Nephron (organoid): Measurements from ENCODE around the gene DUSP18.

Experiments
- H3K27ac Mint-ChIP-seq, 3 experiments: 2 replicates each; pipeline ENCODE4 v1.8.0; 2020; ENCODE audit warnings: mixed read lengths in 3 of 3, mild to moderate bottlenecking in 2 of 3, moderate library complexity in 1 of 3
- H3K27me3 Mint-ChIP-seq: 2 replicates; pipeline ENCODE4 v1.8.0; 2021; ENCODE audit warnings: low read depth, mild to moderate bottlenecking, moderate library complexity, mixed read lengths
- H3K36me3 Mint-ChIP-seq: 2 replicates; pipeline ENCODE4 v1.8.0; 2020; ENCODE audit warnings: low read depth, mixed read lengths
- H3K4me1 Mint-ChIP-seq: 2 replicates; pipeline ENCODE4 v1.8.0; 2020; ENCODE audit warnings: mixed read lengths
- H3K4me3 Mint-ChIP-seq, 3 experiments: 2 replicates each; pipeline ENCODE4 v1.8.0; 2020; ENCODE audit warnings: mild to moderate bottlenecking in 3 of 3, mixed read lengths in 3 of 3, moderate library complexity in 2 of 3
- H3K9me3 Mint-ChIP-seq: 2 replicates; pipeline ENCODE4 v1.8.0; 2020; ENCODE audit warnings: mixed read lengths
- CTCF ChIP-seq, 3 experiments: fragments of 200-600 bp; sonication (generic); IDR thresholded peaks; one replicate each; pipeline ENCODE4 v1.5.0; 2021; ENCODE audit warnings: antibody characterized with exemption in 3 of 3; ENCODE audit not compliant: unreplicated experiment in 3 of 3

DUSP18 gene

DNA sequence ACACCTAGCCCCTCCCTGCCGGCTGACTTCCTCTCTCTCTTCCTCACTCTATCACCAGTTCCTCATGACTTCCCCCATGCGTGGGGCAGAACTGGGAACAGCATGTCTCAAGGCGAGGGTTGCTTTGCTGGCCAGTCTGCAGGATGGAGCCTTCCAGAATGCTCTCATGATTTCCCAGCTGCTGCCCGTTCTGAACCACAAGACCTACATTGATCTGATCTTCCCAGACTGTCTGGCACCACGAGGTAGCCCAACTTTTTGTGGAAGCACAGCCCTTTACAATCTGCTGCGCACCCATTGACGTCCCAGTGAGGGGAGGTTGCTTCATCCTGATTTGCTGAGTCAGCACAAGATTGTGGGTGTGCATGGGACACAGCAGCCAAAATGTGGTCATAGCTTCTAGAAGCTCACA is 52.1 kb downstream of the DUSP18 start:
- H3K36me3 Mint-ChIP-seq, result peaks cover 49% of the 10 kb centered on the region
- no peaks in the 10 kb centered on the region for H3K9me3 Mint-ChIP-seq
- TF ChIP-seq CTCF (IDR thresholded peaks at IDR 0.05; ENCODE audit: unreplicated experiment in 3 of 3), result no peak
- no peaks in the 10 kb centered on the region for H3K4me1 Mint-ChIP-seq
- H3K27ac Mint-ChIP-seq, result no peak overlapping the region
- no peaks in the 10 kb centered on the region for H3K27me3 Mint-ChIP-seq
- no peak overlapping the region for H3K4me3 Mint-ChIP-seq

GRCh38 chr22:30614879-30615278 is 52.8 kb downstream of the DUSP18 start:
- Mint-ChIP-seq H3K4me3 (no peak overlapping the region), H3K9me3 (no peaks in the 10 kb centered on the region), H3K27ac (no peak overlapping the region), H3K27me3 (no peaks in the 10 kb centered on the region), H3K4me1 (no peaks in the 10 kb centered on the region), H3K36me3 (peaks cover 47% of the 10 kb centered on the region)
- no peak for TF ChIP-seq CTCF (IDR thresholded peaks at IDR 0.05; ENCODE audit: unreplicated experiment in 3 of 3)

GRCh38 chr22:30614268-30614667 is 53.4 kb downstream of the DUSP18 start:
- no peaks in the 10 kb centered on the region for H3K27me3 Mint-ChIP-seq
- TF ChIP-seq CTCF (IDR thresholded peaks at IDR 0.05; ENCODE audit: unreplicated experiment in 3 of 3), result no peak
- no peaks in the 10 kb centered on the region for H3K9me3 Mint-ChIP-seq
- peaks cover 46% of the 10 kb centered on the region for H3K36me3 Mint-ChIP-seq
- H3K27ac Mint-ChIP-seq, result no peak overlapping the region
- H3K4me1 Mint-ChIP-seq, result peaks cover 3% of the 10 kb centered on the region
- no peak overlapping the region for H3K4me3 Mint-ChIP-seq

DNA sequence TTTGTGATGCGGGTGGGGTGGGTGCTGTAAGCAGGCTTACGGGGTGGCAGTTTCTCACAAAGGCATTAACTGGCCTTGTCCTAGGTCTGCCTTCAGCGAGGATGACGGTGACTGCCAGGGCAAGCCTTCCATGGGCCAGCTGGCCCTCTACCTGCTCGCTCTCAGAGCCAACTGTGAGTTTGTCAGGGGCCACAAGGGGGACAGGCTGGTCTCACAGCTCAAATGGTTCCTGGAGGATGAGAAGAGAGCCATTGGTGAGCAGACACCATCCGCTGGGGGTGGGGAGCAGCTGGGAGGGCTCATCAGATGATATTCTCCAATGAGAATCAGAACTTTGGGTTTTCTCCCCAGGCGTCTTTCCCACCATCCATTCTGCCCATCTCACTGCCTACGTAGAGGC is 54.9 kb downstream of the DUSP18 start:
- Mint-ChIP-seq H3K36me3 (peaks cover 45% of the 10 kb centered on the region), H3K27ac (no peak overlapping the region), H3K9me3 (no peaks in the 10 kb centered on the region), H3K4me3 (no peak overlapping the region), H3K27me3 (no peaks in the 10 kb centered on the region), H3K4me1 (peaks cover 10% of the 10 kb centered on the region)
- TF ChIP-seq CTCF (IDR thresholded peaks at IDR 0.05; ENCODE audit: unreplicated experiment in 3 of 3), result no peak
